IMR-90 (cell line): ENCODE measurements around the gene POU6F1. TPM values are rescaled to one million over a fixed set of nuclear protein-coding genes. Genes with fewer than 3 reads are reported as not detected.

Experiments
- ATAC-seq: fragments of 200-7000 bp; cut with Tn5 transposase; 2 replicates; pipeline ENCODE4 v1.9.1; 2020; ENCODE audit warnings: low read depth, mild to moderate bottlenecking, moderate library complexity
- BruUV-seq: library from RNA; stranded (reverse); fragments of 400-500 nt; replicated peaks from 2 replicates; lab custom pipeline; 2021; lab: Mats Ljungman, UMichigan
- CTCF ChIA-PET: fragments of 300-600 bp; formaldehyde crosslinking; extraction: SDS; loops from one replicate; lab custom pipeline; 2021; ENCODE audit warnings: antibody characterized with exemption; lab: Yijun Ruan, JAX
- POLR2A ChIA-PET: fragments of 300-600 bp; sonication (Branson Sonifier 250); formaldehyde crosslinking; loops from one replicate; lab custom pipeline; 2022; ENCODE audit warnings: antibody characterized with exemption; ENCODE audit not compliant: unreplicated experiment; lab: Charles Lee
- DNase-seq: peaks from one replicate; pipeline ENCODE4 v3.0.0; 2013
- H2AFZ ChIP-seq: replicated peaks from 2 replicates; pipeline ENCODE3; 2013; ENCODE audit warnings: low read length, mild to moderate bottlenecking; ENCODE audit not compliant: poor library complexity
- H2AK5ac ChIP-seq: 2 replicates; pipeline ENCODE4 v1.6.1; 2013; ENCODE audit warnings: low read depth, low read length, inconsistent platforms
- H2AK9ac ChIP-seq: replicated peaks from 2 replicates; pipeline ENCODE3; 2013; ENCODE audit warnings: mild to moderate bottlenecking, low read depth, low read length, moderate library complexity; ENCODE audit not compliant: poor library complexity
- H2BK120ac ChIP-seq: 2 replicates; pipeline ENCODE4 v1.6.1; 2013; ENCODE audit warnings: low read depth, low read length, inconsistent platforms
- H2BK15ac ChIP-seq: 3 replicates; pipeline ENCODE4 v1.6.1; 2013; ENCODE audit warnings: low read depth, low read length, inconsistent platforms
- H2BK20ac ChIP-seq: 2 replicates; pipeline ENCODE4 v1.6.1; 2013; ENCODE audit warnings: low read depth, mild to moderate bottlenecking, inconsistent platforms, low read length, moderate library complexity
- H2BK5ac ChIP-seq: 2 replicates; pipeline ENCODE4 v1.6.1; 2013; ENCODE audit warnings: mild to moderate bottlenecking, low read depth, low read length, inconsistent platforms; ENCODE audit not compliant: poor library complexity, severe bottlenecking
- H3K14ac ChIP-seq: replicated peaks from 2 replicates; pipeline ENCODE4 v1.6.1; 2013; ENCODE audit warnings: low read depth, low read length, inconsistent platforms
- H3K18ac ChIP-seq: 2 replicates; pipeline ENCODE4 v1.6.1; 2013; ENCODE audit warnings: low read depth, low read length, control low read depth
- H3K23ac ChIP-seq: 2 replicates; pipeline ENCODE4 v1.6.1; 2013; ENCODE audit warnings: low read depth, low read length, inconsistent platforms
- H3K27ac ChIP-seq: 2 replicates; pipeline ENCODE4 v1.5.1; 2013; ENCODE audit warnings: mild to moderate bottlenecking, control low read depth, low read length; ENCODE audit not compliant: insufficient read depth
- H3K27me3 ChIP-seq: 2 replicates; pipeline ENCODE4 v1.6.1; 2013; ENCODE audit warnings: low read length; ENCODE audit not compliant: control insufficient read depth, insufficient read depth
- H3K36me3 ChIP-seq: 2 replicates; pipeline ENCODE4 v1.6.1; 2013; ENCODE audit warnings: low read length, mixed read lengths; ENCODE audit not compliant: control insufficient read depth, insufficient read depth
- H3K4ac ChIP-seq: 2 replicates; pipeline ENCODE4 v1.6.1; 2013; ENCODE audit warnings: low read depth, low read length, inconsistent platforms
- H3K4me1 ChIP-seq: 2 replicates; pipeline ENCODE4 v1.6.1; 2013; ENCODE audit warnings: low read length, mixed read lengths; ENCODE audit not compliant: control insufficient read depth, insufficient read depth
- H3K4me2 ChIP-seq: 2 replicates; pipeline ENCODE4 v1.6.1; 2013; ENCODE audit warnings: low read depth, mild to moderate bottlenecking, control low read depth, low read length, moderate library complexity
- H3K4me3 ChIP-seq: 2 replicates; pipeline ENCODE4 v1.5.1; 2013; ENCODE audit warnings: low read depth, mild to moderate bottlenecking, control low read depth, low read length, moderate library complexity; ENCODE audit not compliant: insufficient read depth
- H3K56ac ChIP-seq: 2 replicates; pipeline ENCODE4 v1.6.1; 2013; ENCODE audit warnings: low read length, inconsistent platforms; ENCODE audit not compliant: insufficient read depth; ENCODE audit errors: extremely low read depth
- H3K79me1 ChIP-seq, 2 experiments: 2 replicates each; pipeline ENCODE4 v1.6.1; 2013; ENCODE audit warnings: low read length in 2 of 2, inconsistent platforms in 1 of 2, low read depth in 1 of 2
- H3K9ac ChIP-seq: 2 replicates; pipeline ENCODE4 v1.6.1; 2013; ENCODE audit warnings: low read depth, low read length, control low read depth
- H3K9me1 ChIP-seq: 2 replicates; pipeline ENCODE4 v1.6.1; 2013; ENCODE audit warnings: low read length, inconsistent platforms; ENCODE audit not compliant: insufficient read depth
- H3K9me3 ChIP-seq: 2 replicates; pipeline ENCODE4 v1.6.1; 2013; ENCODE audit warnings: low read length; ENCODE audit not compliant: control insufficient read depth, insufficient read depth
- H4K20me1 ChIP-seq: 2 replicates; pipeline ENCODE4 v1.6.1; 2013; ENCODE audit warnings: low read length, inconsistent platforms; ENCODE audit not compliant: insufficient read depth
- H4K5ac ChIP-seq: 2 replicates; pipeline ENCODE4 v1.6.1; 2013; ENCODE audit warnings: mild to moderate bottlenecking, low read depth, low read length, control low read depth
- H4K8ac ChIP-seq, 2 experiments: 2 replicates each; pipeline ENCODE4 v1.6.1; 2013; ENCODE audit warnings: low read depth in 2 of 2, low read length in 2 of 2, control low read depth in 1 of 2, inconsistent platforms in 1 of 2
- H4K91ac ChIP-seq: 2 replicates; pipeline ENCODE4 v1.6.1; 2013; ENCODE audit warnings: low read depth, low read length, inconsistent platforms; ENCODE audit not compliant: insufficient read depth
- BHLHE40 ChIP-seq: fragments of 150-350 bp; IDR thresholded peaks from 2 replicates; pipeline ENCODE4 v1.6.1; 2016; ENCODE audit warnings: mild to moderate bottlenecking, low read depth, low read length
- CEBPB ChIP-seq: IDR thresholded peaks from 2 replicates; pipeline ENCODE4 v1.6.1; 2012; ENCODE audit warnings: low read depth, low read length, improper control_type of control experiment
- CHD1 ChIP-seq: IDR thresholded peaks from 2 replicates; pipeline ENCODE4 v1.6.1; 2012; ENCODE audit warnings: low read depth, low read length, improper control_type of control experiment
- FOS ChIP-seq: fragments of 150-350 bp; IDR thresholded peaks from 2 replicates; pipeline ENCODE4 v1.6.1; 2016; ENCODE audit warnings: low read depth, low read length
- MAFK ChIP-seq: IDR thresholded peaks from 2 replicates; pipeline ENCODE4 v1.6.1; 2012; ENCODE audit warnings: low read depth, low read length, improper control_type of control experiment
- MAZ ChIP-seq: IDR thresholded peaks from 2 replicates; pipeline ENCODE4 v1.6.1; 2012; ENCODE audit warnings: low read depth, mild to moderate bottlenecking, low read length, improper control_type of control experiment, moderate library complexity, borderline replicate concordance
- MXI1 ChIP-seq: IDR thresholded peaks from 2 replicates; pipeline ENCODE4 v1.6.1; 2012; ENCODE audit warnings: low read depth, mild to moderate bottlenecking, low read length, moderate library complexity, borderline replicate concordance
- NFE2L2 ChIP-seq: fragments of 150-350 bp; IDR thresholded peaks from 2 replicates; pipeline ENCODE4 v1.6.1; 2016; ENCODE audit warnings: low read depth, mild to moderate bottlenecking, low read length
- POLR2A ChIP-seq: IDR thresholded peaks from 2 replicates; pipeline ENCODE4 v1.6.1; 2012; ENCODE audit warnings: mild to moderate bottlenecking, low read depth, low read length
- RAD21 ChIP-seq: IDR thresholded peaks from 2 replicates; pipeline ENCODE4 v1.6.1; 2012; ENCODE audit warnings: low read length, improper control_type of control experiment
- RCOR1 ChIP-seq: IDR thresholded peaks from 2 replicates; pipeline ENCODE4 v1.6.1; 2012; ENCODE audit warnings: mild to moderate bottlenecking, low read length, improper control_type of control experiment; ENCODE audit not compliant: insufficient replicate concordance
- RFX5 ChIP-seq: IDR thresholded peaks from 2 replicates; pipeline ENCODE4 v1.8.0; 2012; ENCODE audit warnings: low read depth, mild to moderate bottlenecking, low read length, moderate library complexity
- SMC3 ChIP-seq: fragments of 150-350 bp; IDR thresholded peaks from 2 replicates; pipeline ENCODE4 v1.6.1; 2016; ENCODE audit warnings: low read depth, mild to moderate bottlenecking, antibody characterized with exemption, low read length, moderate library complexity
- WGBS, 2 experiments: methylation state at CpG; one replicate each; pipeline versions ENCODE4 v1.1.5 to v1.1.7; 2013; ENCODE audit warnings: missing lambda C conversion rate in 2 of 2; ENCODE audit not compliant: insufficient read length in 1 of 2; ENCODE audit errors: extremely low coverage in 2 of 2; 5-methylcytosine and 5-hydroxymethylcytosine counted together
- dilution Hi-C: fragments of 300-500 bp; cut with HindIII; formaldehyde crosslinking; loops from one replicate; pipeline ENCODE4 v1.14.3; 2018; ENCODE audit warnings: low sequenced_read_pairs; ENCODE audit not compliant: unreplicated experiment
- in situ Hi-C: fragments of 300-500 bp; cut with MboI; formaldehyde crosslinking; loops from 3 replicates; pipeline ENCODE4 v1.14.3; 2019; ENCODE audit warnings: low sequenced_read_pairs, inconsistent platforms, mixed read lengths
- intact Hi-C: fragments of 100-400 bp; cut with micrococcal nuclease; formaldehyde crosslinking; loops from 2 replicates; pipeline ENCODE4 v1.10.0; 2022
- polyA plus RNA-seq, 3 experiments: library from polyadenylated mRNA; depleted of rRNA; stranded (reverse); fragments of >200 nt; gene quantifications; 2 replicates each; pipeline ENCODE4 v1.2.3, GENCODE V29; 2012; ENCODE audit warnings: low replicate concordance in 1 of 3
- total RNA-seq: library from RNA; depleted of rRNA; stranded (reverse); fragments of >200 nt; gene quantifications from 2 replicates; pipeline ENCODE4 v1.2.3, GENCODE V29; 2012
- TF ChIP-seq, protein P1 (sequence below): conservative IDR thresholded peaks from 2 replicates; pipeline ENCODE4 v1.5.1; 2012; ENCODE audit warnings: mild to moderate bottlenecking, low read depth, low read length, improper control_type of control experiment
- TF ChIP-seq, protein P2 (sequence below): fragments of 150-350 bp; IDR thresholded peaks from 2 replicates; pipeline ENCODE4 v1.6.1; 2017; ENCODE audit warnings: mild to moderate bottlenecking, antibody characterized with exemption, low read length, low read depth
- TF ChIP-seq, protein P3 (sequence below): fragments of 150-350 bp; IDR thresholded peaks from 2 replicates; pipeline ENCODE4 v1.6.1; 2016; ENCODE audit warnings: low read depth, mild to moderate bottlenecking, low read length, moderate library complexity, borderline replicate concordance

Gene POU6F1
- total and polyA plus RNA-seq, 2 of the 4 experiments (the other 2 are of a cell fraction), result 0.90 to 3.6 TPM

DNA sequence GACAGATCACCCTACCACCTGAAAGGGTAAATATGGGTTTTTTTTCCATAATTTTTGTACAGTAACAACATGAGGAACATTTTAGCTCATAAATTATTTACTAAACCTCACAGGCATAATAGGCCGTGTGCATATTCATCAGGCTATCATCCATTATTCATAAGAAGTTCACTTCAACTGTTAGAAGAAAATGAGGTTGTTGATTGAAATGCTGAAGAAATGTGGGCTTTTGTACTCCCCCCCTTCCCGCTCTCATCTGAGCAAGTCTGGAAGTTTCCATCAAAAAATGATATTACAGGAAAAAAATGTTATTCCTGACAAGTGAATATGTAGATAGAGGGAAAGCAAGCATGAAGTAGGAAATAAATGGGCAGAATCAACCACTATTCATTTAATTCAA is 7.9 kb upstream of the POU6F1 start:
- no peak overlapping the region for H3K4me3 ChIP-seq

More for the DNA sequence above, 7.9 kb upstream of the POU6F1 start:
- H2BK5ac ChIP-seq, result no peak overlapping the region
- peaks cover 3% of the 10 kb centered on the region for H3K9me1 ChIP-seq
- ChIA-PET CTCF (no interaction called here), POLR2A (no interaction called here)
- no peak overlapping the region for H2AK9ac ChIP-seq
- ATAC-seq (no peak), DNase-seq (no peak)
- no peak overlapping the region for H2AK5ac ChIP-seq
- H4K20me1 ChIP-seq, result no peaks in the 10 kb centered on the region
- H4K8ac ChIP-seq, result no peak overlapping the region
- intact Hi-C loops, result no loop called here
- WGBS, 2 experiments, result no CpG with 5 or more reads among the region's 2 CpGs
- no peak for TF ChIP-seq NFE2L2
- no peak for TF ChIP-seq RAD21
- TF ChIP-seq, protein P1, sequence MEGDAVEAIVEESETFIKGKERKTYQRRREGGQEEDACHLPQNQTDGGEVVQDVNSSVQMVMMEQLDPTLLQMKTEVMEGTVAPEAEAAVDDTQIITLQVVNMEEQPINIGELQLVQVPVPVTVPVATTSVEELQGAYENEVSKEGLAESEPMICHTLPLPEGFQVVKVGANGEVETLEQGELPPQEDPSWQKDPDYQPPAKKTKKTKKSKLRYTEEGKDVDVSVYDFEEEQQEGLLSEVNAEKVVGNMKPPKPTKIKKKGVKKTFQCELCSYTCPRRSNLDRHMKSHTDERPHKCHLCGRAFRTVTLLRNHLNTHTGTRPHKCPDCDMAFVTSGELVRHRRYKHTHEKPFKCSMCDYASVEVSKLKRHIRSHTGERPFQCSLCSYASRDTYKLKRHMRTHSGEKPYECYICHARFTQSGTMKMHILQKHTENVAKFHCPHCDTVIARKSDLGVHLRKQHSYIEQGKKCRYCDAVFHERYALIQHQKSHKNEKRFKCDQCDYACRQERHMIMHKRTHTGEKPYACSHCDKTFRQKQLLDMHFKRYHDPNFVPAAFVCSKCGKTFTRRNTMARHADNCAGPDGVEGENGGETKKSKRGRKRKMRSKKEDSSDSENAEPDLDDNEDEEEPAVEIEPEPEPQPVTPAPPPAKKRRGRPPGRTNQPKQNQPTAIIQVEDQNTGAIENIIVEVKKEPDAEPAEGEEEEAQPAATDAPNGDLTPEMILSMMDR, result no peak
- TF ChIP-seq POLR2A, result no peak
- TF ChIP-seq SMC3, result no peak
- TF ChIP-seq MAZ, result no peak
- TF ChIP-seq FOS, result no peak
- TF ChIP-seq CEBPB, result no peak
- TF ChIP-seq, protein P2, sequence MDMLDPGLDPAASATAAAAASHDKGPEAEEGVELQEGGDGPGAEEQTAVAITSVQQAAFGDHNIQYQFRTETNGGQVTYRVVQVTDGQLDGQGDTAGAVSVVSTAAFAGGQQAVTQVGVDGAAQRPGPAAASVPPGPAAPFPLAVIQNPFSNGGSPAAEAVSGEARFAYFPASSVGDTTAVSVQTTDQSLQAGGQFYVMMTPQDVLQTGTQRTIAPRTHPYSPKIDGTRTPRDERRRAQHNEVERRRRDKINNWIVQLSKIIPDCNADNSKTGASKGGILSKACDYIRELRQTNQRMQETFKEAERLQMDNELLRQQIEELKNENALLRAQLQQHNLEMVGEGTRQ, result no peak
- no peak for TF ChIP-seq CHD1
- TF ChIP-seq BHLHE40, result no peak
- TF ChIP-seq, protein P3, sequence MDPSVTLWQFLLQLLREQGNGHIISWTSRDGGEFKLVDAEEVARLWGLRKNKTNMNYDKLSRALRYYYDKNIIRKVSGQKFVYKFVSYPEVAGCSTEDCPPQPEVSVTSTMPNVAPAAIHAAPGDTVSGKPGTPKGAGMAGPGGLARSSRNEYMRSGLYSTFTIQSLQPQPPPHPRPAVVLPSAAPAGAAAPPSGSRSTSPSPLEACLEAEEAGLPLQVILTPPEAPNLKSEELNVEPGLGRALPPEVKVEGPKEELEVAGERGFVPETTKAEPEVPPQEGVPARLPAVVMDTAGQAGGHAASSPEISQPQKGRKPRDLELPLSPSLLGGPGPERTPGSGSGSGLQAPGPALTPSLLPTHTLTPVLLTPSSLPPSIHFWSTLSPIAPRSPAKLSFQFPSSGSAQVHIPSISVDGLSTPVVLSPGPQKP, result no peak
- no peak for TF ChIP-seq MXI1
- no peak for TF ChIP-seq MAFK
- no peak for TF ChIP-seq RFX5
- TF ChIP-seq RCOR1, result no peak
- no peak overlapping the region for H3K18ac ChIP-seq
- H3K23ac ChIP-seq, result no peak overlapping the region
- H3K27me3 ChIP-seq, result no peaks in the 10 kb centered on the region
- no TSS peak for BruUV-seq
- no peaks in the 10 kb centered on the region for H3K9me3 ChIP-seq
- no peaks in the 10 kb centered on the region for H3K79me1 ChIP-seq
- H3K27ac ChIP-seq, result no peak overlapping the region
- no peak overlapping the region for H3K14ac ChIP-seq
- H3K4me2 ChIP-seq, result no peak overlapping the region
- H3K36me3 ChIP-seq, result no peaks in the 10 kb centered on the region
- H3K9ac ChIP-seq, result no peak overlapping the region
- no peak overlapping the region for H3K56ac ChIP-seq
- in situ Hi-C loops, result no loop called here
- no peaks in the 10 kb centered on the region for H3K4me1 ChIP-seq
- H3K4ac ChIP-seq, result no peak overlapping the region
- H4K91ac ChIP-seq, result no peak overlapping the region
- H4K5ac ChIP-seq, result no peak overlapping the region
- dilution Hi-C loops, result no loop called here
- no peak overlapping the region for H2BK120ac ChIP-seq
- no peak overlapping the region for H2BK20ac ChIP-seq
- H2BK15ac ChIP-seq, result no peak overlapping the region
- no peak overlapping the region for H2AFZ ChIP-seq
